Smooth muscle cell (in vitro differentiated cells): ENCODE measurements around the gene SLC40A1. TPM values are rescaled to one million over a fixed set of nuclear protein-coding genes. Genes with fewer than 3 reads are reported as not detected.

ENCODE experiments used
- DNase-seq: peaks from one replicate; lab custom pipeline; 2025; ENCODE audit not compliant: unreplicated experiment; lab: John Stamatoyannopoulos, UW
- H2AFZ ChIP-seq: fragments of 200-600 bp; sonication (generic); 2 replicates; pipeline ENCODE4 v1.6.0; 2016; ENCODE audit warnings: antibody characterized with exemption, low read depth, mild to moderate bottlenecking
- H3F3A ChIP-seq: fragments of 200-600 bp; sonication (generic); 2 replicates; pipeline ENCODE4 v1.6.0; 2017; ENCODE audit warnings: antibody characterized with exemption, low read depth
- H3K27ac ChIP-seq: fragments of 200-600 bp; sonication (generic); 2 replicates; pipeline ENCODE4 v1.5.1; 2016; ENCODE audit warnings: low read depth, mild to moderate bottlenecking
- H3K27me3 ChIP-seq: fragments of 200-600 bp; sonication (generic); 2 replicates; pipeline ENCODE4 v1.6.1; 2016; ENCODE audit warnings: low read depth, mild to moderate bottlenecking
- H3K36me3 ChIP-seq: fragments of 200-600 bp; sonication (generic); 2 replicates; pipeline ENCODE4 v1.5.1; 2016; ENCODE audit warnings: low read depth
- H3K4me1 ChIP-seq: fragments of 200-600 bp; sonication (generic); 2 replicates; pipeline ENCODE4 v1.5.1; 2016; ENCODE audit warnings: low read depth
- H3K4me2 ChIP-seq: fragments of 200-600 bp; sonication (generic); 2 replicates; pipeline ENCODE4 v1.6.0; 2016; ENCODE audit warnings: mild to moderate bottlenecking
- H3K4me3 ChIP-seq: fragments of 200-600 bp; sonication (generic); 2 replicates; pipeline ENCODE4 v1.5.1; 2016; ENCODE audit warnings: mild to moderate bottlenecking
- H3K79me2 ChIP-seq: fragments of 200-600 bp; sonication (generic); 2 replicates; pipeline ENCODE4 v1.6.0; 2016; ENCODE audit warnings: low read depth, mild to moderate bottlenecking
- H3K9ac ChIP-seq: fragments of 200-600 bp; sonication (generic); 2 replicates; pipeline ENCODE4 v1.6.0; 2016; ENCODE audit warnings: low read depth
- H3K9me3 ChIP-seq: fragments of 200-600 bp; sonication (generic); replicated peaks from 2 replicates; pipeline ENCODE4 v1.5.1; 2016; ENCODE audit warnings: low read depth
- H4K20me1 ChIP-seq: fragments of 200-600 bp; sonication (generic); 2 replicates; pipeline ENCODE4 v1.6.0; 2016; ENCODE audit warnings: low read depth
- CTCF ChIP-seq: fragments of 200-600 bp; sonication (generic); IDR thresholded peaks from 2 replicates; pipeline ENCODE4 v1.5.1; 2017; ENCODE audit warnings: borderline replicate concordance, mild to moderate bottlenecking, antibody characterized with exemption; ENCODE audit not compliant: insufficient read depth, poor library complexity, severe bottlenecking
- WGBS: methylation state at CpG from one replicate; pipeline ENCODE4 v1.1.7; 2016; ENCODE audit warnings: low lambda C conversion rate; 5-methylcytosine and 5-hydroxymethylcytosine counted together
- polyA plus RNA-seq: library from polyadenylated mRNA; unstranded; fragments of >200 nt; fragmentation: Nextera tagmentation; extraction: Ambion mirVana; gene quantifications from 2 replicates; pipeline ENCODE4 v1.2.1, GENCODE V29; 2016
- total RNA-seq: library from RNA; depleted of rRNA; stranded (reverse); fragments of >200 nt; gene quantifications from 2 replicates; pipeline ENCODE4 v1.2.3, GENCODE V29; 2014

Gene SLC40A1
- total and polyA plus RNA-seq, 2 experiments from 2014 or later: 8.7 to 10.5 TPM

DNA sequence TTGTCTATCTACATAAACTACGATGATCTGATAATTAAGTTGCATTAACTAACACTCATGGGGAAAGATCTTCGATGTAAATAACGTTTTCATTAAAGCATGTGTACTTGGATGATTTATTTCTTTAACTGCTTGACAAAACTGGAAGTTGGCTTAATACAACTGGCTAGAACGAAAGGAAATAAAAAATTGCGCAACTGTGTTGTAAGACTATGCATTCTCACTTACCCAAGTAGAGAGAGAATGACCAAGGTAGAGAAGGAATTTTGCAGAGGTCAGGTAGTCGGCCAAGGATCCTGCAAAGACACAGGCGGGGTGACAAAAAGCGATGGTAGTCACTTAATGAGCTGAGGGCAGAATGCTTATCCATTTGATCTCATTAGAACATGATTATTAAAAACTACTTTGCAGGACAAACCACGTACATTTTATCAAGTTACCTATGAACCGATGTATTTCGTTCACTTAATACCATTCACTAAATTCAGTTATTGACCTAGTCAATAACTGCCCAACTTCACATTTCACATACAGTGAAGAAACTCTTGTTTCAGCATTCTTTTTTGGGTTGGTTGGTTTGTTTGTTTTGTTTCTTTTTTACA lies 900 bp downstream of the SLC40A1 start:
- no peaks in the 10 kb centered on the region for H3K36me3 ChIP-seq
- no peak for DNase-seq
- H3K4me1 ChIP-seq: no peaks in the 10 kb centered on the region
- no peak for TF ChIP-seq CTCF
- peaks cover 3% of the 10 kb centered on the region for H3F3A ChIP-seq
- H3K9ac ChIP-seq: no peak overlapping the region
- peaks cover 20% of the 10 kb centered on the region for H3K27me3 ChIP-seq
- H3K4me2 ChIP-seq: peak overlapping the region; percentile 99
- no peak overlapping the region for H3K27ac ChIP-seq
- H3K4me3 ChIP-seq: peak overlapping the region; percentile 88
- WGBS: 78% methylated on average over 11 of the region's 11 CpGs
- no peaks in the 10 kb centered on the region for H3K9me3 ChIP-seq
- no peaks in the 10 kb centered on the region for H4K20me1 ChIP-seq
- H2AFZ ChIP-seq: peak overlapping the region; percentile 100
- H3K79me2 ChIP-seq: no peaks in the 10 kb centered on the region

DNA sequence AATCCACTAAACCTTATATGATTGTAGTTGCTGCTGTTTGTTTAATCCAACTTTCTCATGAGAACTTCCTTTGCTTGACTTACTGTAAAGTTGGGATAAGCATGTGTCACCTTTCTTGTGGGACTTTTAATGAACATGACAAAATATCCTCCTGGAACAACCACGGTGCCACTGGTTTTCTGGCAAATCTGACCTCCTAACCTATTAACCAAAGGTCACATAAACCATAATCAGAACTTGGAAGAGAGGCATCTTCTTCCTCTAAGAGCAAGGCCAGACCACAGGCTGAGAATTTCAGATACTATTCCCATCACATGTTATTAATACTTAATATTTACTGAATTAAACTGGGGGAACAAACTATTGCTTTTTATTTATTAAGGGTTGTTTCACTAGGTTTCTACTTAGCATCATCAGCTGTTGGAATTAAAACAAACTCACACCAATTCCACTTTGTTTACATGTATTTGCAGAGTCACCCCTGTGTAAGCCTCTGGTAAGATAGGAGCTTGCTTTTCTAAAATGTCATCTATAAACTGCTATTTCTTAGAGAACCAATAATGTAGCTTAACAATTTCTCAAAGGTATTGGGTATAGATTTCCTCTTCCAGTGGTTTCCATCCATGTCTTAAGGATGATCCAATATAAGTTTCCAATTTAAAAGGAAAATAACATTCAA lies 2.2 kb downstream of the SLC40A1 start:
- no peak for DNase-seq
- no peaks in the 10 kb centered on the region for H3K4me1 ChIP-seq
- no peak overlapping the region for H3K4me2 ChIP-seq
- H3K79me2 ChIP-seq: no peaks in the 10 kb centered on the region
- H3K36me3 ChIP-seq: no peaks in the 10 kb centered on the region
- 79% methylated on average over 1 of the region's 1 CpG for WGBS
- peaks cover 15% of the 10 kb centered on the region for H3K27me3 ChIP-seq
- peaks cover 3% of the 10 kb centered on the region for H3F3A ChIP-seq
- no peak overlapping the region for H3K9ac ChIP-seq
- no peak overlapping the region for H3K27ac ChIP-seq
- H2AFZ ChIP-seq: no peak overlapping the region
- peak overlapping the region; percentile 88 for H3K4me3 ChIP-seq
- no peaks in the 10 kb centered on the region for H3K9me3 ChIP-seq
- no peak for TF ChIP-seq CTCF
- no peaks in the 10 kb centered on the region for H4K20me1 ChIP-seq

DNA sequence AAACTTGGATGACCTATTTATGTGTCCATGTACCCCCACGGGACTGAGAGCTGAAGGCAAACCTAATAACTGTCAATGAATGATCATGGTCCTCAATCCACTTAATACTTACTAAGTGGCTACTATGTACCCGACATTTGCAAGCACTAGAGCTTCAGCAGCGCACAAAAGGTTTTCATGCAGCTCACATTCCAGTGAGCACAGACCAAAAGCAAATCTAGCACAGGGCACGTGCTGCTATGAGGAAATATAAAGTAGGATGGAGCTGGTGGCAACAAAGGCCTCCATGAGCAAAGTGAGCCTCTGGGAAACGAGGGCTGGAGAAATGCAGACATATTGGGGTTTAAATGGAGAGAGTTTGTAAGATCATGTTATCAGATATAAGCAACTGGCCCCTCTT lies 3.5 kb downstream of the SLC40A1 start:
- H3K4me2 ChIP-seq: no peak overlapping the region
- no peaks in the 10 kb centered on the region for H3K9me3 ChIP-seq
- H3K9ac ChIP-seq: no peak overlapping the region
- peaks cover 3% of the 10 kb centered on the region for H3F3A ChIP-seq
- TF ChIP-seq CTCF: no peak
- no peaks in the 10 kb centered on the region for H3K4me1 ChIP-seq
- no peaks in the 10 kb centered on the region for H3K36me3 ChIP-seq
- DNase-seq: no peak
- H3K27ac ChIP-seq: no peak overlapping the region
- WGBS: 93% methylated on average over 5 of the region's 5 CpGs
- H2AFZ ChIP-seq: no peak overlapping the region
- H3K79me2 ChIP-seq: no peaks in the 10 kb centered on the region
- H3K27me3 ChIP-seq: peaks cover 3% of the 10 kb centered on the region
- no peaks in the 10 kb centered on the region for H4K20me1 ChIP-seq
- H3K4me3 ChIP-seq: no peak overlapping the region

DNA sequence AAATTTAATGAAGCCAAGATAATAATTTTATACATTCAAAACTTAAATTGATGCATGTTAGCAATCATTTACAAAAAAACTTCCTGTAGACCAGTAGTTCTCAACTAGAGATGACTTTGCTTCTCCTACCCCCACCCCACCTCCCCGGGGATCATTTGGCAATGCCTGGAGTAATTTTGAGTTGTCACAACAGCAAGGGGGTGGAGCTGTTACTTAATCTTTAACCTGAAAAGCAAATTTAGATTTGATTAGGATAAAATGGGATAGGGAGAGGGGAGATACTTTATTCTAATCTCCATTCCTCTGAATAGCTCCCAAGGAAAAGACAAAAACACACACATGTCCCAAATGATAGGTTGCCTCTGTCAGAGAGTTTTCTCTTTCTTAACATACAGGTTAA lies 4.2 kb downstream of the SLC40A1 start:
- TF ChIP-seq CTCF: no peak
- Histone ChIP-seq H2AFZ (no peak overlapping the region), H3K27me3 (no peaks in the 10 kb centered on the region), H3K4me3 (no peak overlapping the region), H3K27ac (no peak overlapping the region), H3K4me2 (no peak overlapping the region), H3F3A (no peaks in the 10 kb centered on the region), H4K20me1 (no peaks in the 10 kb centered on the region), H3K36me3 (no peaks in the 10 kb centered on the region), H3K9ac (no peak overlapping the region), H3K9me3 (no peaks in the 10 kb centered on the region), H3K79me2 (no peaks in the 10 kb centered on the region), H3K4me1 (no peaks in the 10 kb centered on the region)
- DNase-seq: no peak
- WGBS: 82% methylated on average over 1 of the region's 1 CpG
